HepG2 (cell line): Measurements from ENCODE around the gene TRA2B. TPM values are rescaled to one million over a fixed set of nuclear protein-coding genes. Genes with fewer than 3 reads are reported as not detected.

Experiments used
- ARNT2 ChIP-seq: sonication (generic); formaldehyde crosslinking; IDR thresholded peaks from 2 replicates; pipeline ENCODE4 v1.8.0; 2022; ENCODE audit warnings: mild to moderate bottlenecking, low read depth, missing genetic modification reagents, moderate library complexity
- CTCF ChIP-seq: sonication (generic); formaldehyde crosslinking; IDR thresholded peaks from 2 replicates; pipeline ENCODE4 v1.5.0; 2020; ENCODE audit warnings: mild to moderate bottlenecking, missing genetic modification reagents, moderate library complexity
- GATA4 ChIP-seq: sonication (generic); IDR thresholded peaks from 2 replicates; pipeline ENCODE4 v1.6.1; 2016; ENCODE audit warnings: antibody characterized with exemption, low read depth, borderline replicate concordance
- HNRNPLL ChIP-seq: fragments of 200-400 bp; formaldehyde crosslinking; IDR thresholded peaks from 2 replicates; pipeline ENCODE4 v1.6.1; 2017; ENCODE audit warnings: mild to moderate bottlenecking, low read depth, low read length; ENCODE audit not compliant: poor library complexity, severe bottlenecking
- MATR3 ChIP-seq: sonication (generic); formaldehyde crosslinking; IDR thresholded peaks from 2 replicates; pipeline ENCODE4 v1.4.0; 2020; ENCODE audit warnings: missing genetic modification reagents
- MED1 ChIP-seq: sonication (generic); formaldehyde crosslinking; IDR thresholded peaks from 2 replicates; pipeline ENCODE4 v1.4.0; 2020; ENCODE audit warnings: missing genetic modification reagents
- MLX ChIP-seq: IDR thresholded peaks from 2 replicates; pipeline ENCODE4 v1.6.1; 2016
- PBX3 ChIP-seq: sonication (generic); formaldehyde crosslinking; IDR thresholded peaks from 2 replicates; pipeline ENCODE4 v1.8.1; 2023; ENCODE audit warnings: missing genetic modification reagents, inconsistent platforms, borderline replicate concordance
- RFX3 ChIP-seq: IDR thresholded peaks from 2 replicates; pipeline ENCODE4 v1.6.1; 2016; ENCODE audit warnings: missing biosample characterization, missing genetic modification reagents
- SMYD3 ChIP-seq: sonication (generic); formaldehyde crosslinking; IDR thresholded peaks from 2 replicates; pipeline ENCODE4 v1.8.1; 2023; ENCODE audit warnings: mild to moderate bottlenecking, missing genetic modification reagents
- TEAD3 ChIP-seq: optimal IDR thresholded peaks from 2 replicates; pipeline ENCODE3; 2016; ENCODE audit warnings: borderline replicate concordance
- ZBTB38 ChIP-seq: sonication (generic); formaldehyde crosslinking; IDR thresholded peaks from 2 replicates; pipeline ENCODE4 v1.5.1; 2020; ENCODE audit warnings: mild to moderate bottlenecking, missing genetic modification reagents
- ZGPAT ChIP-seq: IDR thresholded peaks from 2 replicates; pipeline ENCODE4 v1.6.1; 2016; ENCODE audit warnings: mild to moderate bottlenecking
- ZMYM4 ChIP-seq: sonication (generic); formaldehyde crosslinking; IDR thresholded peaks from 2 replicates; pipeline ENCODE4 v1.8.1; 2023; ENCODE audit warnings: mild to moderate bottlenecking, missing genetic modification reagents
- ZNF205 ChIP-seq: IDR thresholded peaks from 2 replicates; pipeline ENCODE4 v1.6.1; 2018; ENCODE audit warnings: missing biosample characterization, missing genetic modification reagents
- ZNF3 ChIP-seq: IDR thresholded peaks from 2 replicates; pipeline ENCODE4 v1.7.0; 2017; ENCODE audit warnings: inconsistent platforms
- ZNF496 ChIP-seq: sonication (generic); formaldehyde crosslinking; IDR thresholded peaks from 2 replicates; pipeline ENCODE4 v1.8.1; 2023; ENCODE audit warnings: mild to moderate bottlenecking, moderate library complexity, missing genetic modification reagents; ENCODE audit not compliant: insufficient replicate concordance
- ZNF563 ChIP-seq: sonication (generic); formaldehyde crosslinking; IDR thresholded peaks from 2 replicates; pipeline ENCODE4 v1.8.0; 2022; ENCODE audit warnings: mild to moderate bottlenecking, moderate library complexity, missing genetic modification reagents
- ZNF7 ChIP-seq: IDR thresholded peaks from 2 replicates; pipeline ENCODE4 v1.6.1; 2016; ENCODE audit warnings: missing biosample characterization, missing genetic modification reagents
- ZXDC ChIP-seq: sonication (generic); formaldehyde crosslinking; IDR thresholded peaks from 2 replicates; pipeline ENCODE4 v1.5.0; 2020; ENCODE audit warnings: mild to moderate bottlenecking, missing genetic modification reagents
- polyA plus RNA-seq, 8 experiments: library from polyadenylated mRNA; depleted of rRNA in 3 of 8; stranded (reverse) in 7 of 8; unstranded in 1 of 8; fragments of >200 nt; fragmentation: Illumina TruSeq in 4 of 8; extraction: Trizol in 4 of 8; gene quantifications; 2 replicates each; pipeline versions ENCODE4 v1.2.1 to v1.2.3, GENCODE V29; 2011 to 2016; ENCODE audit warnings: low read depth in 4 of 8, missing spikeins in 1 of 8, mixed read lengths in 1 of 8; ENCODE audit not compliant: insufficient read depth in 1 of 8
- total RNA-seq, 5 experiments: library from RNA; depleted of rRNA; stranded (reverse); fragments of >200 nt; fragmentation: Illumina TruSeq; extraction: Trizol; gene quantifications; 2 replicates each; pipeline ENCODE4 v1.2.3, GENCODE V29; 2016; ENCODE audit warnings: low read depth in 1 of 5
- TF ChIP-seq, protein P1 (sequence below): sonication (generic); formaldehyde crosslinking; IDR thresholded peaks from 2 replicates; pipeline ENCODE4 v1.8.0; 2022; ENCODE audit warnings: missing genetic modification reagents, mild to moderate bottlenecking, borderline replicate concordance

Gene TRA2B
- total and polyA plus RNA-seq, 2 of the 13 experiments (the other 11 are each of a cell fraction or from before 2014, with no cell fraction given) = 105 to 241 TPM

GRCh38 chr3:185937689-185938374 lies at the start of gene TRA2B (continued):
- TF ChIP-seq MLX = no peak; the same call in 1 of the 2 replicates
- TF ChIP-seq MED1 (CRISPR knock-in tag) = peak; percentile 84; the same call in 1 of the 2 replicates
- no peak for TF ChIP-seq RFX3 (CRISPR knock-in tag)
- TF ChIP-seq ZNF7 (CRISPR knock-in tag) = no peak
- TF ChIP-seq TEAD3 (CRISPR knock-in tag) = peak; percentile 53
- peak; percentile 85 for TF ChIP-seq SMYD3 (CRISPR knock-in tag)
- TF ChIP-seq ZMYM4 (CRISPR knock-in tag) = no peak; the same call in none of the 2 replicates
- peak; percentile 29; the same call in 1 of the 2 replicates for TF ChIP-seq PBX3
- TF ChIP-seq ZBTB38 (CRISPR knock-in tag) = peak; percentile 88; the same call in 1 of the 2 replicates
- 0 out of 2 replicates have a peak, but pooled peaks have one; percentile 9 for TF ChIP-seq ZNF3
- TF ChIP-seq ZNF563 (CRISPR knock-in tag) = peak; percentile 76; the same call in 1 of the 2 replicates
- peak; percentile 85 for TF ChIP-seq GATA4
- peak; percentile 65 for TF ChIP-seq HNRNPLL
- TF ChIP-seq, protein P1, sequence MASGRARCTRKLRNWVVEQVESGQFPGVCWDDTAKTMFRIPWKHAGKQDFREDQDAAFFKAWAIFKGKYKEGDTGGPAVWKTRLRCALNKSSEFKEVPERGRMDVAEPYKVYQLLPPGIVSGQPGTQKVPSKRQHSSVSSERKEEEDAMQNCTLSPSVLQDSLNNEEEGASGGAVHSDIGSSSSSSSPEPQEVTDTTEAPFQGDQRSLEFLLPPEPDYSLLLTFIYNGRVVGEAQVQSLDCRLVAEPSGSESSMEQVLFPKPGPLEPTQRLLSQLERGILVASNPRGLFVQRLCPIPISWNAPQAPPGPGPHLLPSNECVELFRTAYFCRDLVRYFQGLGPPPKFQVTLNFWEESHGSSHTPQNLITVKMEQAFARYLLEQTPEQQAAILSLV (CRISPR knock-in tag) = peak; percentile 89
- TF ChIP-seq ZNF205 = no peak
- peak; percentile 72 for TF ChIP-seq CTCF (CRISPR knock-in tag)
- peak; percentile 84 for TF ChIP-seq ZXDC (CRISPR knock-in tag)
- no peak for TF ChIP-seq ZNF496 (CRISPR knock-in tag)
- TF ChIP-seq MATR3 (CRISPR knock-in tag) = no peak
- TF ChIP-seq ARNT2 (CRISPR knock-in tag) = peak; percentile 82
- TF ChIP-seq ZGPAT (CRISPR knock-in tag) = peak; percentile 89
